ENCODE results near the gene PTPRD.

The PTPRD gene

DNA sequence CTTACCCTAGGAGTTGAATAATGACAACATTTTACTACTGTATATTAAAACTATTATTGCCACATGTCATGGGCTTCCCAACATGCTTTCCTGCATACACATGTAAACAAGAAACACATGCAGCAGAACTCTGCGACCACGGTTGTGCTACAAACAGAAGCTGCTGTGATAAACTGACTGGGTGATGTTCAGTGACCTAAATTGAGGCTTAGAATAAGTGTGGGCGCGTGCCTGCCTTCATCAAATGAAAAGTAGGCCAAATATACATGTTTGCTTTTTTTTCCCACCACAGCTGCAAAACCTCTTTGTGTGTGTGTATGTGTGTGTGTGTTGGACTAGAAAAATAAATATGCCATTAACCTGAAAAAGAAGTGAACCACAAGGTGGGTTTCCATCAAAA is 1202.1 kb downstream of the PTPRD start:
- POLR2A ChIA-PET = no interaction called here
- no peaks in the 10 kb centered on the region for H3K36me3 ChIP-seq (ENCODE audit: control insufficient read depth in 2 of 2, insufficient read depth in 1 of 2, low read length in 2 of 2)
- CTCF ChIA-PET = no interaction called here
- no peak overlapping the region for H3K27ac ChIP-seq (ENCODE audit: extremely low read depth, low read depth, low read length)
- no peaks in the 10 kb centered on the region for H3K9me3 ChIP-seq (ENCODE audit: control insufficient read depth, insufficient read depth, low read depth, low read length)
- TF ChIP-seq ZFP69B (tag by site-specific recombination; IDR thresholded peaks at IDR 0.05) (no peak), ZNF221 (tag by site-specific recombination; IDR thresholded peaks at IDR 0.05; ENCODE audit: borderline replicate concordance) (no peak), ZNF791 (tag by site-specific recombination; IDR thresholded peaks at IDR 0.05) (no peak), ZNF324 (tag by site-specific recombination; IDR thresholded peaks at IDR 0.05) (no peak), ZNF280D (tag by site-specific recombination; IDR thresholded peaks at IDR 0.05) (no peak), KLF7 (tag by site-specific recombination; IDR thresholded peaks at IDR 0.05; ENCODE audit: borderline replicate concordance) (no peak), ZNF16 (tag by site-specific recombination; IDR thresholded peaks at IDR 0.05; ENCODE audit: low read depth) (no peak), ZNF639 (tag by site-specific recombination; IDR thresholded peaks at IDR 0.05) (no peak), ZSCAN16 (tag by site-specific recombination; IDR thresholded peaks at IDR 0.05) (no peak), ZNF600 (tag by site-specific recombination; IDR thresholded peaks at IDR 0.05) (no peak), ZNF354C (tag by site-specific recombination; IDR thresholded peaks at IDR 0.05; ENCODE audit: borderline replicate concordance, low read depth) (no peak), ELK4 (IDR thresholded peaks at IDR 0.05; ENCODE audit: borderline replicate concordance, low read depth, low read length) (no peak), TRIM28 (IDR thresholded peaks at IDR 0.05; ENCODE audit: borderline replicate concordance, low read length) (no peak), ZNF302 (tag by site-specific recombination; IDR thresholded peaks at IDR 0.05; ENCODE audit: low read depth) (no peak), ZNF561 (tag by site-specific recombination; IDR thresholded peaks at IDR 0.05; ENCODE audit: borderline replicate concordance) (no peak), ZNF473 (tag by site-specific recombination; IDR thresholded peaks at IDR 0.05) (no peak)
- TF ChIP-seq, protein P1, sequence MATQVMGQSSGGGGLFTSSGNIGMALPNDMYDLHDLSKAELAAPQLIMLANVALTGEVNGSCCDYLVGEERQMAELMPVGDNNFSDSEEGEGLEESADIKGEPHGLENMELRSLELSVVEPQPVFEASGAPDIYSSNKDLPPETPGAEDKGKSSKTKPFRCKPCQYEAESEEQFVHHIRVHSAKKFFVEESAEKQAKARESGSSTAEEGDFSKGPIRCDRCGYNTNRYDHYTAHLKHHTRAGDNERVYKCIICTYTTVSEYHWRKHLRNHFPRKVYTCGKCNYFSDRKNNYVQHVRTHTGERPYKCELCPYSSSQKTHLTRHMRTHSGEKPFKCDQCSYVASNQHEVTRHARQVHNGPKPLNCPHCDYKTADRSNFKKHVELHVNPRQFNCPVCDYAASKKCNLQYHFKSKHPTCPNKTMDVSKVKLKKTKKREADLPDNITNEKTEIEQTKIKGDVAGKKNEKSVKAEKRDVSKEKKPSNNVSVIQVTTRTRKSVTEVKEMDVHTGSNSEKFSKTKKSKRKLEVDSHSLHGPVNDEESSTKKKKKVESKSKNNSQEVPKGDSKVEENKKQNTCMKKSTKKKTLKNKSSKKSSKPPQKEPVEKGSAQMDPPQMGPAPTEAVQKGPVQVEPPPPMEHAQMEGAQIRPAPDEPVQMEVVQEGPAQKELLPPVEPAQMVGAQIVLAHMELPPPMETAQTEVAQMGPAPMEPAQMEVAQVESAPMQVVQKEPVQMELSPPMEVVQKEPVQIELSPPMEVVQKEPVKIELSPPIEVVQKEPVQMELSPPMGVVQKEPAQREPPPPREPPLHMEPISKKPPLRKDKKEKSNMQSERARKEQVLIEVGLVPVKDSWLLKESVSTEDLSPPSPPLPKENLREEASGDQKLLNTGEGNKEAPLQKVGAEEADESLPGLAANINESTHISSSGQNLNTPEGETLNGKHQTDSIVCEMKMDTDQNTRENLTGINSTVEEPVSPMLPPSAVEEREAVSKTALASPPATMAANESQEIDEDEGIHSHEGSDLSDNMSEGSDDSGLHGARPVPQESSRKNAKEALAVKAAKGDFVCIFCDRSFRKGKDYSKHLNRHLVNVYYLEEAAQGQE (tag by site-specific recombination; IDR thresholded peaks at IDR 0.05) = no peak
- TF ChIP-seq, protein P2, sequence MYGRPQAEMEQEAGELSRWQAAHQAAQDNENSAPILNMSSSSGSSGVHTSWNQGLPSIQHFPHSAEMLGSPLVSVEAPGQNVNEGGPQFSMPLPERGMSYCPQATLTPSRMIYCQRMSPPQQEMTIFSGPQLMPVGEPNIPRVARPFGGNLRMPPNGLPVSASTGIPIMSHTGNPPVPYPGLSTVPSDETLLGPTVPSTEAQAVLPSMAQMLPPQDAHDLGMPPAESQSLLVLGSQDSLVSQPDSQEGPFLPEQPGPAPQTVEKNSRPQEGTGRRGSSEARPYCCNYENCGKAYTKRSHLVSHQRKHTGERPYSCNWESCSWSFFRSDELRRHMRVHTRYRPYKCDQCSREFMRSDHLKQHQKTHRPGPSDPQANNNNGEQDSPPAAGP (tag by site-specific recombination; IDR thresholded peaks at IDR 0.05) = no peak
- TF ChIP-seq, protein P3, sequence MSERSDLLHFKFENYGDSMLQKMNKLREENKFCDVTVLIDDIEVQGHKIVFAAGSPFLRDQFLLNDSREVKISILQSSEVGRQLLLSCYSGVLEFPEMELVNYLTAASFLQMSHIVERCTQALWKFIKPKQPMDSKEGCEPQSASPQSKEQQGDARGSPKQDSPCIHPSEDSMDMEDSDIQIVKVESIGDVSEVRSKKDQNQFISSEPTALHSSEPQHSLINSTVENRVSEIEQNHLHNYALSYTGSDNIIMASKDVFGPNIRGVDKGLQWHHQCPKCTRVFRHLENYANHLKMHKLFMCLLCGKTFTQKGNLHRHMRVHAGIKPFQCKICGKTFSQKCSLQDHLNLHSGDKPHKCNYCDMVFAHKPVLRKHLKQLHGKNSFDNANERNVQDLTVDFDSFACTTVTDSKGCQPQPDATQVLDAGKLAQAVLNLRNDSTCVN (tag by site-specific recombination; optimal IDR thresholded peaks at IDR 0.05) = no peak
- no peak overlapping the region for H3K4me3 ChIP-seq (ENCODE audit: low read depth, low read length)
- no peaks in the 10 kb centered on the region for H3K4me1 ChIP-seq (ENCODE audit: control insufficient read depth, insufficient read depth, low read length)
